Neural cell (in vitro differentiated cells): ENCODE results near the gene PTGES. TPM values are rescaled to one million over a fixed set of nuclear protein-coding genes. Genes with fewer than 3 reads are reported as not detected.

Experiments used
- H2AFZ ChIP-seq: fragments of 200-600, 300-800 bp; sonication (generic), shearing (Covaris generic); 2 replicates; pipeline ENCODE4 v1.6.0; 2014; ENCODE audit warnings: low read depth, mild to moderate bottlenecking, antibody characterized with exemption, low read length, moderate library complexity
- H3F3A ChIP-seq: fragments of 200-600 bp; shearing (Covaris generic); 2 replicates; pipeline ENCODE4 v1.6.1; 2016; ENCODE audit warnings: mild to moderate bottlenecking, moderate library complexity, mixed read lengths, antibody characterized with exemption, low read length; ENCODE audit not compliant: insufficient read depth, poor library complexity, severe bottlenecking
- H3K27ac ChIP-seq: fragments of 200-600, 300-800 bp; sonication (generic), shearing (Covaris generic); 2 replicates; pipeline ENCODE4 v1.5.1; 2014; ENCODE audit warnings: mild to moderate bottlenecking, low read length, moderate library complexity
- H3K27me3 ChIP-seq: fragments of 300-800, 200-600 bp; sonication (generic), shearing (Covaris generic); 2 replicates; pipeline ENCODE4 v1.6.0; 2014; ENCODE audit warnings: mild to moderate bottlenecking, low read depth, low read length, moderate library complexity; ENCODE audit not compliant: insufficient read depth
- H3K36me3 ChIP-seq: fragments of 300-800, 200-600 bp; sonication (generic), shearing (Covaris generic); 2 replicates; pipeline ENCODE4 v1.5.1; 2014; ENCODE audit warnings: mild to moderate bottlenecking, antibody characterized with exemption, low read length, moderate library complexity; ENCODE audit not compliant: insufficient read depth
- H3K4me2 ChIP-seq: fragments of 300-800, 200-600 bp; sonication (generic), shearing (Covaris generic); 2 replicates; pipeline ENCODE4 v1.6.0; 2014; ENCODE audit warnings: mild to moderate bottlenecking, low read length
- H3K4me3 ChIP-seq: fragments of 300-800, 200-600 bp; sonication (generic), shearing (Covaris generic); 2 replicates; pipeline ENCODE4 v1.5.1; 2014; ENCODE audit warnings: mild to moderate bottlenecking, low read length, moderate library complexity
- H3K79me2 ChIP-seq: fragments of 200-600 bp; shearing (Covaris generic); replicated peaks from 2 replicates; pipeline ENCODE4 v1.6.0; 2014; ENCODE audit warnings: mild to moderate bottlenecking, low read length, moderate library complexity; ENCODE audit not compliant: insufficient read depth
- H3K9ac ChIP-seq: fragments of 300-800, 200-600 bp; sonication (generic), shearing (Covaris generic); 2 replicates; pipeline ENCODE4 v1.6.1; 2016; ENCODE audit warnings: mild to moderate bottlenecking, low read length, mixed read lengths
- H3K9me2 ChIP-seq: fragments of 200-600 bp; shearing (Covaris generic); 2 replicates; pipeline ENCODE4 v1.6.1; 2016; ENCODE audit warnings: mild to moderate bottlenecking, low read length, mixed read lengths; ENCODE audit not compliant: insufficient read depth
- H3K9me3 ChIP-seq: fragments of 200-600, 300-800 bp; sonication (generic), shearing (Covaris generic); 2 replicates; pipeline ENCODE4 v1.6.1; 2016; ENCODE audit warnings: mild to moderate bottlenecking, mixed run types, low read length, moderate library complexity, mixed read lengths
- H4K20me1 ChIP-seq: fragments of 200-600 bp; shearing (Covaris generic); 2 replicates; pipeline ENCODE4 v1.6.1; 2016; ENCODE audit warnings: mild to moderate bottlenecking, mixed run types; ENCODE audit not compliant: insufficient read depth
- CTCF ChIP-seq: fragments of 450-650 bp; IDR thresholded peaks from 2 replicates; pipeline ENCODE4 v1.5.1; 2014; ENCODE audit warnings: antibody characterized with exemption, mild to moderate bottlenecking, moderate library complexity; ENCODE audit not compliant: poor library complexity, severe bottlenecking
- EP300 ChIP-seq: fragments of 450-650 bp; conservative IDR thresholded peaks from 2 replicates; pipeline ENCODE4 v1.6.1; 2014; ENCODE audit warnings: antibody characterized with exemption, mild to moderate bottlenecking, moderate library complexity; ENCODE audit not compliant: poor library complexity, severe bottlenecking
- EZH2 ChIP-seq: fragments of 200-600, 300-800 bp; shearing (Covaris generic), sonication (generic); IDR thresholded peaks from 2 replicates; pipeline ENCODE4 v1.6.1; 2014; ENCODE audit warnings: antibody characterized with exemption, low read length, borderline replicate concordance, mild to moderate bottlenecking; ENCODE audit not compliant: insufficient read depth, poor library complexity, severe bottlenecking
- MXI1 ChIP-seq: fragments of 450-650 bp; conservative IDR thresholded peaks from 2 replicates; pipeline ENCODE4 v1.6.1; 2014; ENCODE audit warnings: antibody characterized with exemption, mild to moderate bottlenecking; ENCODE audit not compliant: poor library complexity, severe bottlenecking
- POLR2AphosphoS5 ChIP-seq: IDR thresholded peaks from 2 replicates; pipeline ENCODE4 v1.6.1; 2012
- RAD21 ChIP-seq: fragments of 450-650 bp; conservative IDR thresholded peaks from 2 replicates; pipeline ENCODE4 v1.6.1; 2014; ENCODE audit warnings: antibody characterized with exemption, mild to moderate bottlenecking, moderate library complexity
- REST ChIP-seq: IDR thresholded peaks from 2 replicates; pipeline ENCODE4 v1.6.1; 2012; ENCODE audit warnings: borderline replicate concordance
- SMC3 ChIP-seq: fragments of 450-650 bp; conservative IDR thresholded peaks from 2 replicates; pipeline ENCODE4 v1.6.1; 2014; ENCODE audit warnings: antibody characterized with exemption, mild to moderate bottlenecking, moderate library complexity; ENCODE audit not compliant: poor library complexity
- TAF1 ChIP-seq: IDR thresholded peaks from 2 replicates; pipeline ENCODE4 v1.6.1; 2012; ENCODE audit warnings: low read depth
- polyA plus RNA-seq: library from polyadenylated mRNA; depleted of rRNA; stranded (reverse); fragments of >200 nt; gene quantifications from 2 replicates; pipeline ENCODE4 v1.2.3, GENCODE V29; 2014

Gene PTGES
- polyA plus RNA-seq, 1 donor from 2014 or later: 0.63 TPM

- Histone ChIP-seq H3K27me3 (peaks cover 4% of the 10 kb centered on the region), H3K4me2 (no peak overlapping the region), H3K36me3 (no peaks in the 10 kb centered on the region), H3K9me3 (no peaks in the 10 kb centered on the region), H3K27ac (no peak overlapping the region), H3K79me2 (no peaks in the 10 kb centered on the region), H3K4me3 (peak overlapping the region; percentile 39), H2AFZ (no peak overlapping the region), H3F3A (no peaks in the 10 kb centered on the region), H3K9me2 (no peaks in the 10 kb centered on the region), H4K20me1 (no peaks in the 10 kb centered on the region), H3K9ac (no peak overlapping the region)
- TF ChIP-seq SMC3: peak; percentile 71
- TF ChIP-seq POLR2AphosphoS5: no peak
- TF ChIP-seq RAD21: peak; percentile 58
- TF ChIP-seq EZH2: no peak
- TF ChIP-seq CTCF: peak; percentile 76
- TF ChIP-seq EP300: no peak
- no peak for TF ChIP-seq REST
- TF ChIP-seq MXI1: no peak
- TF ChIP-seq TAF1: no peak
These were observed 15.2 kb downstream of the PTGES start for GRCh38 chr9:129737479-129738274.

DNA sequence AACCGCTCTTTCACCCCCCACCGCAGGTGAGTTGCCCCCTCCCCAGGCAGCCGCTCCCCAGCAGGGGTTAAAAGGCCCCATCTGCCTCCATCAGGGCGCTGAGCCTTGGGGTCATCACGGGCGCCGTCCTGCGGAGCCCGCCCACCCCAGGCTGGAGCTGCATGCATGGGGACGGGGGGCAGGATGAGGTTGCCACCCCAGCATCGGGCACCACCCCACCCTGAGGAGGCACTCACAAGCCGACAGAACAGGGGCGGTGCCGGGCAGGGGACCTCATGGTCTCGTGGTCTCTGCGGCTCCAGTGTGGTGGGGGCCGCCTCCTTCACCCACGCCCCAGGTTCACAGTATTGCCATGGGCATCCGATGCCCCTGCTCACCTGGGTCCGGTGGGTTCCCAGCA lies 16.5 kb downstream of the PTGES start:
- no peaks in the 10 kb centered on the region for H3K36me3 ChIP-seq
- H4K20me1 ChIP-seq: no peaks in the 10 kb centered on the region
- H3K9me2 ChIP-seq: no peaks in the 10 kb centered on the region
- H3K9ac ChIP-seq: no peak overlapping the region
- TF ChIP-seq EP300 (no peak), TAF1 (no peak)
- H3F3A ChIP-seq: no peaks in the 10 kb centered on the region
- no peak overlapping the region for H3K4me3 ChIP-seq
- H3K4me2 ChIP-seq: no peak overlapping the region
- no peak overlapping the region for H2AFZ ChIP-seq
- H3K79me2 ChIP-seq: no peaks in the 10 kb centered on the region
- no peak overlapping the region for H3K27ac ChIP-seq
- peaks cover 4% of the 10 kb centered on the region for H3K27me3 ChIP-seq
- H3K9me3 ChIP-seq: no peaks in the 10 kb centered on the region
